Right lobe of liver (tissue), 6 donors: ENCODE measurements around the gene ARHGEF10L. TPM values are rescaled to one million over a fixed set of nuclear protein-coding genes. Genes with fewer than 3 reads are reported as not detected.
A peak's percentile ranks its signal among the peaks of the same experiment; 100 is the strongest.

Experiments used
- ATAC-seq, 4 donors: fragments of 200-7000 bp; cut with Tn5 transposase; one replicate each; pipeline ENCODE4 v1.9.1; 2020; ENCODE audit warnings: mild to moderate bottlenecking in 4 of 4, moderate library complexity in 4 of 4
- DNase-seq, 3 donors: peaks; one replicate each; pipeline ENCODE4 v3.0.0-alpha.2; 2020
- H3K27ac ChIP-seq, 3 donors: fragments of 200-600 bp; one replicate each; pipeline ENCODE4 v1.8.0; 2022
- H3K27me3 ChIP-seq, 2 donors: fragments of 200-600 bp; one replicate each; pipeline ENCODE4 v1.8.0; 2022
- H3K36me3 ChIP-seq, 4 donors: fragments of 200-600 bp; sonication (generic) in 1 of 4; one replicate each; pipeline versions ENCODE4 v1.5.1 to v1.8.0; 2017 to 2022; ENCODE audit warnings: control low read depth in 1 of 4
- H3K4me1 ChIP-seq, 4 donors: fragments of 200-600 bp; sonication (generic) in 1 of 4; one replicate each; pipeline versions ENCODE4 v1.5.1 to v1.8.0; 2017 to 2022; ENCODE audit warnings: control low read depth in 1 of 4
- H3K4me3 ChIP-seq, 3 donors: fragments of 200-600 bp; one replicate each; pipeline ENCODE4 v1.8.0; 2022
- H3K9me3 ChIP-seq, 4 donors: fragments of 200-600 bp; sonication (generic) in 1 of 4; one replicate each; pipeline versions ENCODE4 v1.5.1 to v1.8.0; 2017 to 2022; ENCODE audit warnings: control low read depth in 1 of 4
- POLR2A ChIP-seq: fragments of 450-650 bp; IDR thresholded peaks from one replicate; pipeline ENCODE4 v1.6.1; 2017; ENCODE audit warnings: antibody characterized with exemption, mild to moderate bottlenecking
- WGBS: methylation state at CpG from one replicate; pipeline ENCODE4 v1.1.6; 2018; ENCODE audit warnings: low coverage, low lambda C conversion rate; ENCODE audit not compliant: insufficient coverage; ENCODE audit errors: missing lambda C conversion rate; 5-methylcytosine and 5-hydroxymethylcytosine counted together
- intact Hi-C, 2 donors: fragments of 100-400 bp; cut with DNase I; formaldehyde crosslinking; loops; one replicate each; pipeline versions ENCODE4 v1.11.2 to v1.14.1; 2022
- total RNA-seq, 6 experiments: library from RNA; depleted of rRNA in 2 of 6; stranded (reverse); fragments of >200 nt in 2 of 6; fragmentation: NEBNext Ultra II Directional in 3 of 6; extraction: Animal tissue kit (Norgen Biotek cat#: 25700) in 3 of 6; gene quantifications; one replicate each; pipeline versions ENCODE4 v1.1.0 to v1.2.4, GENCODE V29; 2016 to 2023
- TF ChIP-seq, protein P1 (sequence below), 4 donors: fragments of 200-600 bp in 3 of 4; fragments of 450-650 bp in 1 of 4; IDR thresholded peaks; one replicate each; pipeline versions ENCODE4 v1.5.1 to v1.8.0; 2016 to 2022; ENCODE audit warnings: antibody characterized with exemption in 4 of 4, mild to moderate bottlenecking in 2 of 4
- donor health status: DM: no; HTN: yes; CAD: no.
- donor health status: DM: no; HTN: no; CAD: no.
- donor health status: DM: no; HTN: no; CAD: no.
- donor health status: DM: no; HTN: yes; CAD: no.
- donor health status: DM: no; HTN: yes; CAD: no.

The ARHGEF10L gene
- total RNA-seq, 6 experiments from 2014 or later: 59.7 to 124 (median 87.4) TPM

- WGBS: 8% methylated on average over 2 of the region's 5 CpGs
- H3K4me3 ChIP-seq: no peak overlapping the region
- no peaks in the 10 kb centered on the region for H3K36me3 ChIP-seq
- no peak for TF ChIP-seq POLR2A
- TF ChIP-seq, protein P1, sequence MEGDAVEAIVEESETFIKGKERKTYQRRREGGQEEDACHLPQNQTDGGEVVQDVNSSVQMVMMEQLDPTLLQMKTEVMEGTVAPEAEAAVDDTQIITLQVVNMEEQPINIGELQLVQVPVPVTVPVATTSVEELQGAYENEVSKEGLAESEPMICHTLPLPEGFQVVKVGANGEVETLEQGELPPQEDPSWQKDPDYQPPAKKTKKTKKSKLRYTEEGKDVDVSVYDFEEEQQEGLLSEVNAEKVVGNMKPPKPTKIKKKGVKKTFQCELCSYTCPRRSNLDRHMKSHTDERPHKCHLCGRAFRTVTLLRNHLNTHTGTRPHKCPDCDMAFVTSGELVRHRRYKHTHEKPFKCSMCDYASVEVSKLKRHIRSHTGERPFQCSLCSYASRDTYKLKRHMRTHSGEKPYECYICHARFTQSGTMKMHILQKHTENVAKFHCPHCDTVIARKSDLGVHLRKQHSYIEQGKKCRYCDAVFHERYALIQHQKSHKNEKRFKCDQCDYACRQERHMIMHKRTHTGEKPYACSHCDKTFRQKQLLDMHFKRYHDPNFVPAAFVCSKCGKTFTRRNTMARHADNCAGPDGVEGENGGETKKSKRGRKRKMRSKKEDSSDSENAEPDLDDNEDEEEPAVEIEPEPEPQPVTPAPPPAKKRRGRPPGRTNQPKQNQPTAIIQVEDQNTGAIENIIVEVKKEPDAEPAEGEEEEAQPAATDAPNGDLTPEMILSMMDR (IDR thresholded peaks at IDR 0.05): no peak
- H3K27ac ChIP-seq: peak overlapping the region in 1 of 3 donors; percentile 72
- peaks cover 0 to 23% (median 9%) of the 10 kb centered on the region in 4 donors for H3K4me1 ChIP-seq
- ATAC-seq (no peak), DNase-seq (no peak)
- no peaks in the 10 kb centered on the region for H3K9me3 ChIP-seq
- intact Hi-C loops: no loop called here
- no peaks in the 10 kb centered on the region for H3K27me3 ChIP-seq
Observed at GRCh38 chr1:17515902-17516301, 23.6 kb upstream of the ARHGEF10L start.

- intact Hi-C loops: no loop called here
- Histone ChIP-seq H3K9me3 (no peaks in the 10 kb centered on the region), H3K4me3 (no peak overlapping the region), H3K27ac (peak overlapping the region in 2 of 3 donors; percentile 46 to 72), H3K36me3 (no peaks in the 10 kb centered on the region), H3K4me1 (peaks cover 0 to 23% (median 9%) of the 10 kb centered on the region in 4 donors), H3K27me3 (no peaks in the 10 kb centered on the region)
- DNase-seq (peak; percentile 84 to 93 (median 92)), ATAC-seq (peak; percentile 94 to 96 (median 96))
- TF ChIP-seq POLR2A: no peak
- TF ChIP-seq, protein P1 (IDR thresholded peaks at IDR 0.05): no peak
- 7% methylated on average over 13 of the region's 13 CpGs for WGBS
Observed at GRCh38 chr1:17516303-17517214, 22.9 kb upstream of the ARHGEF10L start.

DNA sequence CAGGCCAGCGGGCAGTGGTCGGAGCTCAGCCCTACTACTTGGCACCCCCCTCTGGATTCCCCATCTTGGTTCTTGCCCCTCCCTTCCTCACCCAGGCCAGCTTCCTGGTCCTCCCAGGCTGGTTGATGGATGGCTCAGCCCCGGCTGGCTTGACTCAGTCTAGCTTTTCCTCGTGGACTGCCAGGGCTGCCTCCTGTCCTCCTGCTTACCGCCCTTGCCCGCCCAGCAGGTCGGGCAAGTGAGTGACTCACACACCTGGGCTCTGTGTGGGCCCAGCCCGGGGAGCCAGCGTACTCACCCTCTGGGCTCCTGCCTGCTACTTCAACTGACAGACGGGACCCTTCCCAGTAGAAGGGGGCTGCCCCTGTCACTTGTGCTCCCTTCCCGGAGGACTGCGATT, 19.5 kb upstream of the ARHGEF10L start:
- Histone ChIP-seq H3K27ac (no peak overlapping the region), H3K4me1 (peaks cover 0 to 23% (median 9%) of the 10 kb centered on the region in 4 donors), H3K4me3 (no peak overlapping the region), H3K27me3 (no peaks in the 10 kb centered on the region), H3K36me3 (no peaks in the 10 kb centered on the region), H3K9me3 (no peaks in the 10 kb centered on the region)
- DNase-seq (no peak), ATAC-seq (no peak)
- intact Hi-C loops: no loop called here
- TF ChIP-seq POLR2A: no peak
- TF ChIP-seq, protein P1 (IDR thresholded peaks at IDR 0.05): no peak
- WGBS: 37% methylated on average over 5 of the region's 12 CpGs

GRCh38 chr1:17520473-17521319, 18.8 kb upstream of the ARHGEF10L start:
- H3K4me3 ChIP-seq: no peak overlapping the region
- no peak for DNase-seq

More at GRCh38 chr1:17520473-17521319, 18.8 kb upstream of the ARHGEF10L start:
- 71% methylated on average over 3 of the region's 13 CpGs for WGBS
- H3K27me3 ChIP-seq: no peaks in the 10 kb centered on the region
- no peaks in the 10 kb centered on the region for H3K9me3 ChIP-seq
- no peak overlapping the region for H3K27ac ChIP-seq
- peaks cover 0 to 20% (median 9%) of the 10 kb centered on the region in 4 donors for H3K4me1 ChIP-seq
- no peak for TF ChIP-seq POLR2A
- TF ChIP-seq, protein P1 (IDR thresholded peaks at IDR 0.05): no peak
- H3K36me3 ChIP-seq: no peaks in the 10 kb centered on the region
- no peak for ATAC-seq
- intact Hi-C loops: no loop called here
